Measurements from ENCODE around the gene NRG3.
"Not testable (repeated sequence)": the region's sequence is repeated elsewhere in the genome, so short reads cannot be mapped to it uniquely, and the experiment has no call there.

Gene NRG3

GRCh38 chr10:82934947-82935346, 1060.0 kb downstream of the NRG3 start:
- in situ Hi-C loops (cut with HindIII; ENCODE audit: low sequenced_read_pairs) = no loop called here

GRCh38 chr10:82938331-82938730, 1063.3 kb downstream of the NRG3 start:
- in situ Hi-C loops (cut with HindIII; ENCODE audit: low sequenced_read_pairs) = no loop called here

GRCh38 chr10:82942286-82943099, 1067.5 kb downstream of the NRG3 start:
- in situ Hi-C loops (cut with HindIII; ENCODE audit: low sequenced_read_pairs) = no loop called here

GRCh38 chr10:82943142-82943541, 1068.1 kb downstream of the NRG3 start:
- in situ Hi-C loops (cut with HindIII; ENCODE audit: low sequenced_read_pairs) = no loop called here

GRCh38 chr10:82949816-82950575, 1075.0 kb downstream of the NRG3 start:
- in situ Hi-C loops (cut with HindIII; ENCODE audit: low sequenced_read_pairs) = no loop called here

GRCh38 chr10:82953331-82953730, 1078.3 kb downstream of the NRG3 start:
- in situ Hi-C loops (cut with HindIII; ENCODE audit: low sequenced_read_pairs) = no loop called here

GRCh38 chr10:82953909-82954308, 1078.9 kb downstream of the NRG3 start:
- in situ Hi-C loops (cut with HindIII; ENCODE audit: low sequenced_read_pairs) = no loop called here

- in situ Hi-C loops (cut with HindIII; ENCODE audit: low sequenced_read_pairs) = not testable (repeated sequence)
These were observed 1085.5 kb downstream of the NRG3 start for GRCh38 chr10:82960421-82961060.

GRCh38 chr10:82961864-82962263, 1086.9 kb downstream of the NRG3 start:
- in situ Hi-C loops (cut with HindIII; ENCODE audit: low sequenced_read_pairs) = no loop called here

GRCh38 chr10:82966130-82966529, 1091.1 kb downstream of the NRG3 start:
- in situ Hi-C loops (cut with HindIII; ENCODE audit: low sequenced_read_pairs) = no loop called here

GRCh38 chr10:82968533-82968932, 1093.5 kb downstream of the NRG3 start:
- in situ Hi-C loops (cut with HindIII; ENCODE audit: low sequenced_read_pairs) = no loop called here

- in situ Hi-C loops (cut with HindIII; ENCODE audit: low sequenced_read_pairs) = no loop called here
These were observed 1094.4 kb downstream of the NRG3 start for GRCh38 chr10:82969405-82969804.

GRCh38 chr10:82980321-82980720, 1105.3 kb downstream of the NRG3 start:
- in situ Hi-C loops (cut with HindIII; ENCODE audit: low sequenced_read_pairs) = no loop called here

GRCh38 chr10:82981137-82981723, 1106.2 kb downstream of the NRG3 start:
- in situ Hi-C loops (cut with HindIII; ENCODE audit: low sequenced_read_pairs) = no loop called here

- in situ Hi-C loops (cut with HindIII; ENCODE audit: low sequenced_read_pairs) = no loop called here
These were observed 1107.2 kb downstream of the NRG3 start for GRCh38 chr10:82982110-82982608.

- in situ Hi-C loops (cut with HindIII; ENCODE audit: low sequenced_read_pairs) = no loop called here
These were observed 1111.2 kb downstream of the NRG3 start for GRCh38 chr10:82986216-82986615.

- in situ Hi-C loops (cut with HindIII; ENCODE audit: low sequenced_read_pairs) = not testable (repeated sequence)
These were observed 1131.5 kb downstream of the NRG3 start for GRCh38 chr10:83006479-83006878.

GRCh38 chr10:83007510-83007909, 1132.5 kb downstream of the NRG3 start:
- in situ Hi-C loops (cut with HindIII; ENCODE audit: low sequenced_read_pairs) = no loop called here

GRCh38 chr10:83012866-83013265, 1137.9 kb downstream of the NRG3 start:
- in situ Hi-C loops (cut with HindIII; ENCODE audit: low sequenced_read_pairs) = no loop called here

- in situ Hi-C loops (cut with HindIII; ENCODE audit: low sequenced_read_pairs) = no loop called here
These were observed 1142.3 kb downstream of the NRG3 start for GRCh38 chr10:83017076-83017867.

All from endothelial cell of hepatic sinusoid (primary cell).